Vagina (tissue), 2 donors: ENCODE results near the gene SIK3. TPM values are rescaled to one million over a fixed set of nuclear protein-coding genes. Genes with fewer than 3 reads are reported as not detected.

Source experiments
- DNase-seq, 2 donors: peaks; one replicate each; pipeline ENCODE4 v3.0.0-alpha.2; 2017; ENCODE audit errors: extremely low spot score in 2 of 2
- H3K27ac ChIP-seq: fragments of 200-600 bp; sonication (generic); one replicate; pipeline ENCODE4 v1.5.1; 2019
- H3K27me3 ChIP-seq: fragments of 200-600 bp; sonication (generic); one replicate; pipeline ENCODE4 v1.5.1; 2019
- H3K36me3 ChIP-seq, 2 donors: fragments of 200-600 bp; sonication (generic); one replicate each; pipeline ENCODE4 v1.5.1; 2017 to 2019
- H3K4me1 ChIP-seq: fragments of 200-600 bp; sonication (generic); one replicate; pipeline ENCODE4 v1.5.1; 2019
- H3K4me3 ChIP-seq, 2 donors: fragments of 200-600 bp; sonication (generic); 1 replicate in 1 of 2; 2 replicates in 1 of 2; pipeline ENCODE4 v1.5.1; 2016 to 2019
- H3K9me3 ChIP-seq: fragments of 200-600 bp; sonication (generic); one replicate; pipeline ENCODE4 v1.5.1; 2019
- POLR2A ChIP-seq, 2 donors: fragments of 450-650 bp; IDR thresholded peaks; one replicate each; pipeline ENCODE4 v1.6.1; 2017; ENCODE audit warnings: antibody characterized with exemption in 2 of 2, mild to moderate bottlenecking in 2 of 2, moderate library complexity in 2 of 2
- POLR2AphosphoS5 ChIP-seq, 2 donors: sonication (generic); formaldehyde crosslinking; IDR thresholded peaks; one replicate each; pipeline ENCODE4 v1.9.0; 2017; ENCODE audit warnings: antibody characterized with exemption in 2 of 2, mild to moderate bottlenecking in 2 of 2, low read depth in 1 of 2; ENCODE audit not compliant: insufficient read depth in 1 of 2
- intact Hi-C: fragments of 100-400 bp; cut with DNase I; formaldehyde crosslinking; loops from one replicate; pipeline ENCODE4 v1.15.1; 2023
- total RNA-seq: library from RNA; depleted of rRNA; stranded (reverse); fragments of >200 nt; gene quantifications from one replicate; pipeline ENCODE4 v1.2.3, GENCODE V29; 2016
- TF ChIP-seq, protein P1 (sequence below), 3 experiments: fragments of 450-650 bp in 2 of 3; fragments of 200-600 bp in 1 of 3; sonication (generic) in 1 of 3; IDR thresholded peaks; one replicate each; pipeline ENCODE4 v1.5.1; 2017 to 2019; ENCODE audit warnings: antibody characterized with exemption in 3 of 3, mild to moderate bottlenecking in 2 of 3, moderate library complexity in 2 of 3

Gene SIK3
- total RNA-seq, 1 donor from 2014 or later = 39.0 TPM

DNA sequence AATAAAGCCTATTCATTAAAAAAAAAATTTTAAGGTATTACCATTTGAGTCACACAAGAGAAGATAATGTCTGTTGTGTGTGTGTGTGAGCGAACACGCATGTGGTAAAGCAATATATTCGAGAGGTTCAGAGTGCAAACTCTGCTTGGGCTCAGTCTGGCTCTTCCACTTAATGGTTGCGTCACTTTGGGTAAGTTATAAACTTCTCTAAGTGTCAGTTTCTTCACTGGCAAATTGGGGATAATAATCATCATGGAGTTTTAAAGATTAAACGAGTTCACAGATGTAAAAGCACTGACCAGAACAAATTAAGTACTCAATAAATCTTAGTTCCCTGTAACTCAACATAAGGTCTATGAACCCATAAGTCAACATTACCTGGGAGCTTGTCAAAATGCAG is 37.0 kb downstream of the SIK3 start:
- no peak for DNase-seq
- peaks cover 30% of the 10 kb centered on the region for H3K4me1 ChIP-seq
- H3K36me3 ChIP-seq = no peaks in the 10 kb centered on the region
- H3K4me3 ChIP-seq = no peak overlapping the region
- no peak overlapping the region for H3K27ac ChIP-seq
- no peak for TF ChIP-seq POLR2A (IDR thresholded peaks at IDR 0.05)
- no peak for TF ChIP-seq POLR2AphosphoS5 (IDR thresholded peaks at IDR 0.05; ENCODE audit: insufficient read depth in 1 of 2, low read depth in 1 of 2)
- TF ChIP-seq, protein P1, sequence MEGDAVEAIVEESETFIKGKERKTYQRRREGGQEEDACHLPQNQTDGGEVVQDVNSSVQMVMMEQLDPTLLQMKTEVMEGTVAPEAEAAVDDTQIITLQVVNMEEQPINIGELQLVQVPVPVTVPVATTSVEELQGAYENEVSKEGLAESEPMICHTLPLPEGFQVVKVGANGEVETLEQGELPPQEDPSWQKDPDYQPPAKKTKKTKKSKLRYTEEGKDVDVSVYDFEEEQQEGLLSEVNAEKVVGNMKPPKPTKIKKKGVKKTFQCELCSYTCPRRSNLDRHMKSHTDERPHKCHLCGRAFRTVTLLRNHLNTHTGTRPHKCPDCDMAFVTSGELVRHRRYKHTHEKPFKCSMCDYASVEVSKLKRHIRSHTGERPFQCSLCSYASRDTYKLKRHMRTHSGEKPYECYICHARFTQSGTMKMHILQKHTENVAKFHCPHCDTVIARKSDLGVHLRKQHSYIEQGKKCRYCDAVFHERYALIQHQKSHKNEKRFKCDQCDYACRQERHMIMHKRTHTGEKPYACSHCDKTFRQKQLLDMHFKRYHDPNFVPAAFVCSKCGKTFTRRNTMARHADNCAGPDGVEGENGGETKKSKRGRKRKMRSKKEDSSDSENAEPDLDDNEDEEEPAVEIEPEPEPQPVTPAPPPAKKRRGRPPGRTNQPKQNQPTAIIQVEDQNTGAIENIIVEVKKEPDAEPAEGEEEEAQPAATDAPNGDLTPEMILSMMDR (IDR thresholded peaks at IDR 0.05) = no peak
- intact Hi-C loops = no loop called here
- H3K27me3 ChIP-seq = no peaks in the 10 kb centered on the region
- no peaks in the 10 kb centered on the region for H3K9me3 ChIP-seq

DNA sequence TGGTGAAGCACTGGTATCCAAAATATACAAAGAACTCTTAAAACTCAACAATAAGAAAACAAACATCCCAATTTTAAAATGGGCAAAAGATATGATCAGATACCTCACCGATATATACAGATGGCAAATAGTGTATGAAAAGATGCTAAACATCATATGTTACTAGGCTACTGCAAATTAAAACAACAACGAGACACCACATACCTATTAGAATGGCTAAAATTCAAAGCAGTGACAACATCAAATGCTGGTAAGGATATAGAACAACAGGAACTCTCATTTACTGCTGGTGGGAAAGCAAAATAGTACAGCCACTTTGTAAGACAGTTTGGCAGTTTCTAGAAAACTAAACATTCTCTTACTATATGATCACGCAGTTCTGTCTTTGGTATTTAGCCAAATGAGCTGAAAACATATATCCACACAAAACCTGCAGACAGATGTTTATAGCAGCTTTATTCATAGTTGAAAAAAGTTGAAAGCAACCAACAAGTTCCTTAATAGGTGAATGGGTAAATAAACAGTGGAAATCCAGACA is 38.5 kb downstream of the SIK3 start:
- TF ChIP-seq, protein P1 (IDR thresholded peaks at IDR 0.05) = no peak
- TF ChIP-seq POLR2A (IDR thresholded peaks at IDR 0.05) (no peak), POLR2AphosphoS5 (IDR thresholded peaks at IDR 0.05; ENCODE audit: insufficient read depth in 1 of 2, low read depth in 1 of 2) (no peak)
- intact Hi-C loops = no loop called here
- Histone ChIP-seq H3K27me3 (no peaks in the 10 kb centered on the region), H3K27ac (no peak overlapping the region), H3K9me3 (no peaks in the 10 kb centered on the region), H3K4me1 (peaks cover 30% of the 10 kb centered on the region), H3K4me3 (no peak overlapping the region), H3K36me3 (no peaks in the 10 kb centered on the region)
- DNase-seq = no peak

DNA sequence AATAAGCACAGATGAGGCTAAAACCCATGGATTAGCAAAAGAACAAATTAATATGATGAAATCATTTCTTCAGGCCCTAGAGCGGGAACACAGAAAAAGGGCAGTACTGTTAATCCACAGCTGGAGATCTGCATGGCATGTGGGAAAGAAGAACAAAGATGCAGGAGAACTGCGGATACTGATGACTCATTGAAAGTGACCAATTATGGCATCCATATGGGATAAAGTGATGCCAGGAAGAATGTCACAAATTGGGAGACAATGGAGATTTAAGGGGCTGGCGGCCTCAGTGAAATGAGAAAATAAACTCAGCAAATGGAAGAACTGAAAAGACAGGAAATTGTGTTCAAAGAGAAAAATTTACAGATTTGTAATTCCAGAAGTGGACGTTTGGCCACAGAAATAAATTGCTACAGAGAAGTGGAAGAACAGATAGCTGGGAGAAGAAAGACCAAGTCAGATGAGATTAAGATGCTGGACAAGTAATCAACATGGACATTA is 39.4 kb downstream of the SIK3 start:
- H3K36me3 ChIP-seq = no peaks in the 10 kb centered on the region
- no peak for DNase-seq
- no peak for TF ChIP-seq POLR2A (IDR thresholded peaks at IDR 0.05)
- TF ChIP-seq, protein P1 (IDR thresholded peaks at IDR 0.05) = no peak
- intact Hi-C loops = no loop called here
- H3K4me3 ChIP-seq = no peak overlapping the region
- peaks cover 30% of the 10 kb centered on the region for H3K4me1 ChIP-seq
- H3K27me3 ChIP-seq = no peaks in the 10 kb centered on the region
- no peak overlapping the region for H3K27ac ChIP-seq
- H3K9me3 ChIP-seq = no peaks in the 10 kb centered on the region

DNA sequence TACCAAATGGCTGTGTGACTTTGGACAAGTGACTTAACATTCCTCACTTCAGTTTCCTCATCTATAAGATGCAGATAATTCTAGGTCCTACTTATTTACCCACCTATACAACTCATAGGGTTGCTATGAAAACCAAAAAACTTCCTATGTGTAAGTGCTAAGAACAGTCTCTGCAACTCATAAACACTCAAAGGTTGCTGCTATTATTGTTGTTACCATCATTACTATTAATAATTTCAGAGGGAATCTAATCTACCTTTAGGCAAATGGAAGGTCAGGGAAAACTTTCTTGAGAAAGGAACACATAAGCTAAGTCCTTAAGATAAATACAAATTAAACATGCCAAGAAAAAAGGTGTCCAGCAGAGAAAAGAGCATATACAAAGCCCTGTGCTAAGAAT is 40.5 kb downstream of the SIK3 start:
- DNase-seq = no peak
- Histone ChIP-seq H3K27me3 (no peaks in the 10 kb centered on the region), H3K4me3 (no peak overlapping the region), H3K4me1 (peaks cover 30% of the 10 kb centered on the region), H3K27ac (no peak overlapping the region), H3K9me3 (no peaks in the 10 kb centered on the region), H3K36me3 (no peaks in the 10 kb centered on the region)
- intact Hi-C loops = no loop called here
- TF ChIP-seq POLR2AphosphoS5 (IDR thresholded peaks at IDR 0.05; ENCODE audit: insufficient read depth in 1 of 2, low read depth in 1 of 2) (no peak), POLR2A (IDR thresholded peaks at IDR 0.05) (no peak)
- TF ChIP-seq, protein P1 (IDR thresholded peaks at IDR 0.05) = no peak

DNA sequence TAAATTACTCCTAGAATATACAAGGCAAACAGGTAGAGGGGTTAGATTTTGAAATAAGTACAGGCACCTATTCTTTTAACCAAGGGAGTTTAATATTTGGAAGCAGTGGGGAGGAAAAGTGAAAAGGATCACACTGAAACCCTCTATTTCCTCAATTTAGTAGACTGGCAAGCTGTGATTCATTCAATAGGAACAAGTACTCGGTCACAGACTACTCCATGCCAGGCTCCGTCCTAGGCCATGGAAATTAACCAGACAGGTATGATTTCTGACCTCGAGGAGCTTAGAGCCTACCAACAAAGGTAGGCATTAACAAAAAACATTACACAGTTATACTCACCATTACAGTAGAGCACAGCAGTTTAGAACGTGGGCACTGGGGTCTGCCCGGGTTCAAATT is 40.9 kb downstream of the SIK3 start:
- Histone ChIP-seq H3K9me3 (no peaks in the 10 kb centered on the region), H3K27me3 (no peaks in the 10 kb centered on the region), H3K27ac (no peak overlapping the region), H3K36me3 (no peaks in the 10 kb centered on the region), H3K4me3 (no peak overlapping the region), H3K4me1 (peaks cover 26% of the 10 kb centered on the region)
- TF ChIP-seq POLR2AphosphoS5 (IDR thresholded peaks at IDR 0.05; ENCODE audit: insufficient read depth in 1 of 2, low read depth in 1 of 2) (no peak), POLR2A (IDR thresholded peaks at IDR 0.05) (no peak)
- TF ChIP-seq, protein P1 (IDR thresholded peaks at IDR 0.05) = no peak
- DNase-seq = no peak
- intact Hi-C loops = no loop called here
